AG10803 (cell line): Measurements from ENCODE around the gene CEP41.
A peak's percentile ranks its signal among the peaks of the same experiment; 100 is the strongest.

Experiments used
- DNase-seq: peaks from one replicate; pipeline ENCODE4 v3.0.0; 2010; ENCODE audit warnings: low read depth
- H3K4me3 ChIP-seq: 2 replicates; pipeline ENCODE4 v1.5.1; 2011; ENCODE audit warnings: mild to moderate bottlenecking, low read length, control low read depth
- TF ChIP-seq, protein P1 (sequence below): conservative IDR thresholded peaks from 2 replicates; pipeline ENCODE4 v1.5.1; 2011; ENCODE audit warnings: mild to moderate bottlenecking, low read length, control low read depth, inconsistent platforms

Gene CEP41

DNA sequence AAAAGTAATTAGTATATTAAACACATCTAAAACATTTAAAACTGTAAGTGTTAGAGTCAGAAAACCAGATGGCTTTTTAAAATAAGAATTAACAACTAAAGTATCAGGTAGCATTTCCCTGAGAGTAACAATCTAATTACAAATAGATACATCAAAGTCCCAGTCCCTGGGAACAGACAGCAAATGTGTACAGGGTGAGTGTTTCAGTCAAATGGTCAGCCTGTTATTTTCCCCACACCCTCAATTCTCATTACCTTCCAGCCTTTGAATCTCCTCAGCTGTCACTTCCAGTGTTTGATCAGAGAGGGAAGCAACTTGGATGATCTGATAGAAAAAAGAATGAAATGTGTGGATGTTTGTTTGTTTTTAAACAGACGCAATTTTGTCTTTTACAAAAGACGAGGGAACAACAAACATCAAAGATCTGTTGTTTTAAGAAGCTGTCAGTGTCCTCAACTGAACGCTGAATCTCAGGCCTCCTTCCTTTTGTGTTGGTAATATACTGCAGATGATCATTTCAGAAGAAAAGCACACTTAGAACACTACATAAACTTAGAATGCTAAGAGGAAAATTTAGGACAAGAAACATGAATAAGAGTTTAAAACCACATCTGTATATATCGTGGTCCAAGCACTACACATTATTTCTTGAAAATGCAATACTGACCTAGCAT is 29.8 kb downstream of the CEP41 start:
- DNase-seq: no peak
- TF ChIP-seq, protein P1, sequence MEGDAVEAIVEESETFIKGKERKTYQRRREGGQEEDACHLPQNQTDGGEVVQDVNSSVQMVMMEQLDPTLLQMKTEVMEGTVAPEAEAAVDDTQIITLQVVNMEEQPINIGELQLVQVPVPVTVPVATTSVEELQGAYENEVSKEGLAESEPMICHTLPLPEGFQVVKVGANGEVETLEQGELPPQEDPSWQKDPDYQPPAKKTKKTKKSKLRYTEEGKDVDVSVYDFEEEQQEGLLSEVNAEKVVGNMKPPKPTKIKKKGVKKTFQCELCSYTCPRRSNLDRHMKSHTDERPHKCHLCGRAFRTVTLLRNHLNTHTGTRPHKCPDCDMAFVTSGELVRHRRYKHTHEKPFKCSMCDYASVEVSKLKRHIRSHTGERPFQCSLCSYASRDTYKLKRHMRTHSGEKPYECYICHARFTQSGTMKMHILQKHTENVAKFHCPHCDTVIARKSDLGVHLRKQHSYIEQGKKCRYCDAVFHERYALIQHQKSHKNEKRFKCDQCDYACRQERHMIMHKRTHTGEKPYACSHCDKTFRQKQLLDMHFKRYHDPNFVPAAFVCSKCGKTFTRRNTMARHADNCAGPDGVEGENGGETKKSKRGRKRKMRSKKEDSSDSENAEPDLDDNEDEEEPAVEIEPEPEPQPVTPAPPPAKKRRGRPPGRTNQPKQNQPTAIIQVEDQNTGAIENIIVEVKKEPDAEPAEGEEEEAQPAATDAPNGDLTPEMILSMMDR: no peak
- no peak overlapping the region for H3K4me3 ChIP-seq

DNA sequence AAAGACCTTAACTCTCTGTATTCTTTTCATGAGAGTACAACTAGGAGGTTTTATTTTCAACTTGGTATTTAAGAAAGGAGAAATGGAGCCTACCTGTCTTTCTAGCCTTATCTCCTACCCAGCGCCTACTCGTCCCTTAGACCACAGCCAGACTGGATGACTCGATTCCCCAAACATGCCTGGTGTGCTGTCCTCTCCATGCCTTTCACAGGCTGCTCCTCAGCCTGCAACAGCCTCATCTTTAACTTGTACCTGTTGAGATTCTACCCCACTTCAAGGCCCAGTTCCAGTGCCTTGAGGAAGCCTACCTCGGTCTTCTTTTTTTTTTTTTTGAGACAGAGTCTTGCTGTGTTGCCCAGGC is 31.1 kb downstream of the CEP41 start:
- TF ChIP-seq, protein P1: no peak
- no peak overlapping the region for H3K4me3 ChIP-seq
- no peak for DNase-seq

DNA sequence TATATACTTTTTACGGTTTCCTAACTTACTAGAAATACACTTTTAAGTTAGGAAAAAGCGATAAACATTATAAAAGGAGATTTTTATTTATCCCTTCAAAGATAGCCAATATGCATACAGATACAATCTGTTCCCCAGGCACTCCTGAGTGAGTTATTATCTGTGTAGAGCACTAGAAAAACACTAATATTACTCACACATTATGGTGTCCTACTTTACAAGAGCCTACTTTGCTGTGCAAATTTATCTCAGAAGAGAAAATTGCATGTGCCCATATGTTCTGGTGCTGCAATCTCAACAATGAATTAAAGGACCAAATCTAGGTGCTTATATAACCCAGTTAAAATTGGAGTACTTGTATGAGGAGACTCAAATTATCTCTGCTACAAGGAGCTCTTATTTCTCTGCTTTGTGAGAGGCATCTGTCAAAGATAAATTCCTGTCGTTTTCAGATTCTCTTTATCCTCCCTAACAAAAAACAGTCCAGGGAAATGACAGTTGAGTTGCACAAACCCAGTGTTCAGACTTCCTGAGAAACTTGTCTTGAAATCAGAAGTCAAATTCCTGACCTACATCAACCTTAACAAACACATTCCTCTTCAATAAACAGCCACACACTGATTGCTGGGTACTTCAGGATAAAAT is 31.6 kb downstream of the CEP41 start:
- no peak overlapping the region for H3K4me3 ChIP-seq
- DNase-seq: peak; percentile 54
- TF ChIP-seq, protein P1: no peak

- DNase-seq: no peak
- TF ChIP-seq, protein P1: no peak
- H3K4me3 ChIP-seq: no peak overlapping the region
These were observed 35.8 kb downstream of the CEP41 start for GRCh38 chr7:130405003-130405402.

- TF ChIP-seq, protein P1: no peak
- DNase-seq: no peak
- H3K4me3 ChIP-seq: no peak overlapping the region
These were observed 39.2 kb downstream of the CEP41 start for GRCh38 chr7:130401578-130401977.

GRCh38 chr7:130401101-130401500 is 39.7 kb downstream of the CEP41 start:
- TF ChIP-seq, protein P1: no peak
- no peak for DNase-seq
- H3K4me3 ChIP-seq: no peak overlapping the region

GRCh38 chr7:130400120-130400572 is 40.7 kb downstream of the CEP41 start:
- TF ChIP-seq, protein P1: no peak
- DNase-seq: peak; percentile 99
- H3K4me3 ChIP-seq: no peak overlapping the region
